Inflammatory macrophage treated with lipopolysaccharide for 1 hour (primary cell): ENCODE results near the gene NF1.
"Not testable (repeated sequence)": the region's sequence is repeated elsewhere in the genome, so short reads cannot be mapped to it uniquely, and the experiment has no call there.

Experiments
- DNase-seq, 2 donors: peaks; one replicate each; pipeline ENCODE4 v3.0.0-alpha.2; 2020 to 2022

NF1 gene

GRCh38 chr17:31345191-31345747 is 250.5 kb downstream of the NF1 start:
- not testable (repeated sequence) for DNase-seq

GRCh38 chr17:31349454-31349853 is 254.7 kb downstream of the NF1 start:
- DNase-seq, result no peak

GRCh38 chr17:31355935-31356334 is 261.2 kb downstream of the NF1 start:
- no peak for DNase-seq

- DNase-seq, result no peak
Measured at GRCh38 chr17:31357091-31357490, 262.3 kb downstream of the NF1 start.

GRCh38 chr17:31357839-31358394 is 263.1 kb downstream of the NF1 start:
- DNase-seq, result no peak

GRCh38 chr17:31364012-31364411 is 269.2 kb downstream of the NF1 start:
- no peak for DNase-seq

- DNase-seq, result no peak
Measured at GRCh38 chr17:31366088-31366487, 271.3 kb downstream of the NF1 start.

GRCh38 chr17:31369266-31369665 is 274.5 kb downstream of the NF1 start:
- no peak for DNase-seq

- DNase-seq, result no peak
Measured at GRCh38 chr17:31371511-31372097, 276.8 kb downstream of the NF1 start.

GRCh38 chr17:31373150-31374093 is 278.6 kb downstream of the NF1 start:
- DNase-seq, result peak; percentile 74 to 83

GRCh38 chr17:31374094-31374447 is 279.3 kb downstream of the NF1 start:
- DNase-seq, result peak in 1 of 2 donors; percentile 59

- DNase-seq, result no peak
Measured at GRCh38 chr17:31374503-31374902, 279.7 kb downstream of the NF1 start.

- no peak for DNase-seq
Measured at GRCh38 chr17:31378638-31379037, 283.9 kb downstream of the NF1 start.

- peak; percentile 32 to 68 for DNase-seq
Measured at GRCh38 chr17:31379597-31380205, 284.9 kb downstream of the NF1 start.

- DNase-seq, result no peak
Measured at GRCh38 chr17:31381165-31381668, 286.4 kb downstream of the NF1 start.

GRCh38 chr17:31382668-31383275 is 288.0 kb downstream of the NF1 start:
- not testable (repeated sequence) for DNase-seq

- not testable (repeated sequence) for DNase-seq
Measured at GRCh38 chr17:31383488-31383887, 288.7 kb downstream of the NF1 start.

GRCh38 chr17:31385428-31386285 is 290.9 kb downstream of the NF1 start:
- no peak for DNase-seq

GRCh38 chr17:31386542-31387075 is 291.8 kb downstream of the NF1 start:
- no peak for DNase-seq

- no peak for DNase-seq
Measured at GRCh38 chr17:31387438-31387837, 292.7 kb downstream of the NF1 start.

- DNase-seq, result no peak
Measured at GRCh38 chr17:31388351-31388750, 293.6 kb downstream of the NF1 start.
